Hepatic stellate cell (primary cell): ENCODE results near the gene ELF1.
"Not testable (repeated sequence)": the region's sequence is repeated elsewhere in the genome, so short reads cannot be mapped to it uniquely, and the experiment has no call there.

Experiments used
- DNase-seq: peaks from one replicate; pipeline ENCODE4 v3.0.0; 2011; ENCODE audit warnings: low spot score

Gene ELF1

GRCh38 chr13:41040584-41041334 lies 21.6 kb upstream of the ELF1 start:
- DNase-seq: no peak

GRCh38 chr13:41039746-41040145 lies 20.6 kb upstream of the ELF1 start:
- no peak for DNase-seq

GRCh38 chr13:41036557-41036956 lies 17.4 kb upstream of the ELF1 start:
- not testable (repeated sequence) for DNase-seq

- DNase-seq: no peak
Observed at GRCh38 chr13:41034881-41035280, 15.8 kb upstream of the ELF1 start.

GRCh38 chr13:41034382-41034781 lies 15.3 kb upstream of the ELF1 start:
- no peak for DNase-seq

GRCh38 chr13:41032691-41033376 lies 13.7 kb upstream of the ELF1 start:
- DNase-seq: no peak

- no peak for DNase-seq
Observed at GRCh38 chr13:41029629-41030028, 10.5 kb upstream of the ELF1 start.

GRCh38 chr13:41028051-41028450 lies 8.9 kb upstream of the ELF1 start:
- DNase-seq: no peak

GRCh38 chr13:41026788-41027187 lies 7.7 kb upstream of the ELF1 start:
- no peak for DNase-seq

GRCh38 chr13:41025518-41025917 lies 6.4 kb upstream of the ELF1 start:
- no peak for DNase-seq

GRCh38 chr13:41019578-41020347 lies 647 bp upstream of the ELF1 start:
- DNase-seq: no peak

GRCh38 chr13:41018602-41018948 lies 541 bp downstream of the ELF1 start:
- DNase-seq: no peak

GRCh38 chr13:41017817-41018601 lies 1.1 kb downstream of the ELF1 start:
- no peak for DNase-seq

GRCh38 chr13:41017159-41017558 lies 2.0 kb downstream of the ELF1 start:
- no peak for DNase-seq

- DNase-seq: no peak
Observed at GRCh38 chr13:41015920-41016319, 3.2 kb downstream of the ELF1 start.

- no peak for DNase-seq
Observed at GRCh38 chr13:41013835-41014234, 5.3 kb downstream of the ELF1 start.

- DNase-seq: no peak
Observed at GRCh38 chr13:41012536-41012935, 6.6 kb downstream of the ELF1 start.

- no peak for DNase-seq
Observed at GRCh38 chr13:41011382-41011956, 7.6 kb downstream of the ELF1 start.

- DNase-seq: no peak
Observed at GRCh38 chr13:41008349-41008980, 10.7 kb downstream of the ELF1 start.

- DNase-seq: no peak
Observed at GRCh38 chr13:41007744-41008128, 11.4 kb downstream of the ELF1 start.

GRCh38 chr13:41006978-41007743 lies 12.0 kb downstream of the ELF1 start:
- DNase-seq: no peak
